Measurements from ENCODE around the gene SPDYE1. TPM values are rescaled to one million over a fixed set of nuclear protein-coding genes. Genes with fewer than 3 reads are reported as not detected.
"Not testable (repeated sequence)": the region's sequence is repeated elsewhere in the genome, so short reads cannot be mapped to it uniquely, and the experiment has no call there.

SPDYE1 gene
- total and polyA plus RNA-seq, 9 donors = 0.02 to 0.17 (median 0.11) TPM; not detected in 5

DNA sequence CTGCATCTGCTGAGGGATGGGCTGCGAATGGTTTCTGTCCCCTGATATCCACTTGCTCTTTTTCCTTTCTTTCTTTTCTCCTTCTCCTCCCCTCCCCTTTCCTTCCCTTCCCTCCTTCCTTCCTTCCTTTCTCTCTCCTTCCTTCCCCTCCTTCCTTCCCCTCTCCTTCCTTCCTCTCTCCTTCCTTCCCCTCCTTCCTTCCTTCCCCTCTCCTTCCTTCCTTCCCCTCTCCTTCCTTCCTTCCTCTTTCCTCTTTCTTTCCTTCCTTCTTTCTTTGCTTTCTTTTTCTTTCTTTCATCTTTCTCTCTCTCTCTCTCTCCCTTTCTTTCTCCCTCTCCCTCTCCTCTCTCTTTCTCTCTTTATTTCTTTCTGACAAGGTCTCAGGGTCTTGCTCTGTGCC, 20.2 kb upstream of the SPDYE1 start:
- intact Hi-C loops (cut with DNase I) = no loop called here

DNA sequence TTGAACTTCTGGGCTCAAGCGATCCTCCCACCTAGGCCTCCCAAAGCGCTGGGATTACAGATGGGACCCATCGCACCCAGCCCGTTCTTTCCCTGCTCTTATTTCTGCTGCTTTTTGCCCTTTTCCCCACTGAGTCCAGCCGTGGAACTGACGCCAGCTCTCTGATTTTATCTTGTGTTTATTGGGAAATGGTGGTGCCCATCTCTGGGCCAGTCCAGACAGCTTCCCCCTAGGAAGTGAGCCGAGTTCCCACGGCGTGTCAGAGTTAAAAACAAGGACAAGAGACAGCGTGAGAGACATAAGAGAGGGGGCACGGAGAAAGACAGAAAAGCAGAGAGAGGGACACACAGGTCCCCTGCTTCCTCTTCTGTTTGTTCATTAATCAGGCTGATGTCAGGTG, 19.6 kb upstream of the SPDYE1 start:
- 85 to 92% (median 85%) methylated on average over 11 of the region's 11 CpGs for WGBS, 3 donors
- H3K36me3 ChIP-seq; H3K9me3 ChIP-seq; H3K4me1 ChIP-seq (ENCODE audit: insufficient read depth); intact Hi-C loops (cut with DNase I); H3K27ac ChIP-seq; H3K27me3 ChIP-seq; H3K4me3 ChIP-seq; DNase-seq: not testable (repeated sequence)

More for the DNA sequence above, 20.2 kb upstream of the SPDYE1 start:
- no peak for DNase-seq
- H3K9me3 ChIP-seq = no peaks in the 10 kb centered on the region
- H3K36me3 ChIP-seq = no peaks in the 10 kb centered on the region
- H3K27me3 ChIP-seq = no peaks in the 10 kb centered on the region
- no peak overlapping the region for H3K27ac ChIP-seq
- WGBS, 3 donors = 80 to 100% (median 96%) methylated on average over 1 of the region's 1 CpG
- no peaks in the 10 kb centered on the region for H3K4me1 ChIP-seq (ENCODE audit: insufficient read depth)
- H3K4me3 ChIP-seq = no peak overlapping the region
- TF ChIP-seq EP300 (IDR thresholded peaks at IDR 0.05) (no peak), POLR2A (IDR thresholded peaks at IDR 0.05) (no peak)
- TF ChIP-seq, protein P1, sequence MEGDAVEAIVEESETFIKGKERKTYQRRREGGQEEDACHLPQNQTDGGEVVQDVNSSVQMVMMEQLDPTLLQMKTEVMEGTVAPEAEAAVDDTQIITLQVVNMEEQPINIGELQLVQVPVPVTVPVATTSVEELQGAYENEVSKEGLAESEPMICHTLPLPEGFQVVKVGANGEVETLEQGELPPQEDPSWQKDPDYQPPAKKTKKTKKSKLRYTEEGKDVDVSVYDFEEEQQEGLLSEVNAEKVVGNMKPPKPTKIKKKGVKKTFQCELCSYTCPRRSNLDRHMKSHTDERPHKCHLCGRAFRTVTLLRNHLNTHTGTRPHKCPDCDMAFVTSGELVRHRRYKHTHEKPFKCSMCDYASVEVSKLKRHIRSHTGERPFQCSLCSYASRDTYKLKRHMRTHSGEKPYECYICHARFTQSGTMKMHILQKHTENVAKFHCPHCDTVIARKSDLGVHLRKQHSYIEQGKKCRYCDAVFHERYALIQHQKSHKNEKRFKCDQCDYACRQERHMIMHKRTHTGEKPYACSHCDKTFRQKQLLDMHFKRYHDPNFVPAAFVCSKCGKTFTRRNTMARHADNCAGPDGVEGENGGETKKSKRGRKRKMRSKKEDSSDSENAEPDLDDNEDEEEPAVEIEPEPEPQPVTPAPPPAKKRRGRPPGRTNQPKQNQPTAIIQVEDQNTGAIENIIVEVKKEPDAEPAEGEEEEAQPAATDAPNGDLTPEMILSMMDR (IDR thresholded peaks at IDR 0.05) = no peak

DNA sequence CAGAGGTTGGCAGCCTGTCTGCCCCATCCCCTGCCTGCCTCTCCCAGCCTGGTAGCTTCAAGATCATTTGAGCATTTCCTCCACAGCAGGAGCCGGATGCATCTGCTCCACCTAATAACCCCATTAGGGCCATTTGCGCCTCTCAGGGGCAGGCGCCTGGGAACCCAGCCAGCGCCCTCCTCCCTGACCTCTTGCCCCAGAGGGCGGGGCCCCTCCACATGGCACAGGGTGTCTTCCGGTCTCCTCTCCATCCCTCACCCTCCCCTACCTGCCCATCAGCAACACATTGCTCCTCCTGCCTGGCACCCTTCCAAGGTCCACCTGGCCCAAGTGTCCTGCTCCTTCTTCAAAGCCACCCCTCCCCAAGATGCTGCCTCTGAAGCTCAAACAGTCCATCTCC, 14.8 kb upstream of the SPDYE1 start:
- H3K36me3 ChIP-seq; intact Hi-C loops (cut with DNase I); H3K4me3 ChIP-seq; H3K27ac ChIP-seq; H3K27me3 ChIP-seq; H3K4me1 ChIP-seq (ENCODE audit: insufficient read depth); H3K9me3 ChIP-seq; DNase-seq: not testable (repeated sequence)
- 81% methylated on average over 5 of the region's 6 CpGs; no CpG with 5 or more reads in 2 of the 3 donors for WGBS, 3 donors

DNA sequence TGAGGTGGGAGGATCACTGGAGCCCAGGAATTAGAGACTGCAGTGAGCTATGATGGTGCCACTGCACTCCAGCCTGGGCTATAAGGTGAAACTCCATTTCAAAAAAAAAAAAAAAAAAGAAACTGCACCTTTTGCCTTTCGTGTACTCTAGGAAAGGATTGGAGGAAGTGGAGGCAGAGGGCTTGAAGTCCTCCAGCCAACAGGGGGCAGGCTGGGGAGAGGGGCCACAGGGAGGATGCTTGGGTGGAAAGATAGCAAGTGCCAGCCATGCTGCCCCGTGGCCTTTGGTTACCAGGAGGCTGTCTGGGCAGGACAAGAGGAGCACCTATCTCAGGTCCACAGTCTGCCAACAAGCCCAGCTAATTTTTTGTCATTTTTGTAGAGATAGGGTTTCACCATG, 14.0 kb upstream of the SPDYE1 start:
- H3K27me3 ChIP-seq; intact Hi-C loops (cut with DNase I); H3K4me1 ChIP-seq (ENCODE audit: insufficient read depth); H3K27ac ChIP-seq; H3K4me3 ChIP-seq; DNase-seq; H3K36me3 ChIP-seq; H3K9me3 ChIP-seq: not testable (repeated sequence)
- 80 to 87% (median 84%) methylated on average over 1 to 2 of the region's 2 CpGs for WGBS, 3 donors

DNA sequence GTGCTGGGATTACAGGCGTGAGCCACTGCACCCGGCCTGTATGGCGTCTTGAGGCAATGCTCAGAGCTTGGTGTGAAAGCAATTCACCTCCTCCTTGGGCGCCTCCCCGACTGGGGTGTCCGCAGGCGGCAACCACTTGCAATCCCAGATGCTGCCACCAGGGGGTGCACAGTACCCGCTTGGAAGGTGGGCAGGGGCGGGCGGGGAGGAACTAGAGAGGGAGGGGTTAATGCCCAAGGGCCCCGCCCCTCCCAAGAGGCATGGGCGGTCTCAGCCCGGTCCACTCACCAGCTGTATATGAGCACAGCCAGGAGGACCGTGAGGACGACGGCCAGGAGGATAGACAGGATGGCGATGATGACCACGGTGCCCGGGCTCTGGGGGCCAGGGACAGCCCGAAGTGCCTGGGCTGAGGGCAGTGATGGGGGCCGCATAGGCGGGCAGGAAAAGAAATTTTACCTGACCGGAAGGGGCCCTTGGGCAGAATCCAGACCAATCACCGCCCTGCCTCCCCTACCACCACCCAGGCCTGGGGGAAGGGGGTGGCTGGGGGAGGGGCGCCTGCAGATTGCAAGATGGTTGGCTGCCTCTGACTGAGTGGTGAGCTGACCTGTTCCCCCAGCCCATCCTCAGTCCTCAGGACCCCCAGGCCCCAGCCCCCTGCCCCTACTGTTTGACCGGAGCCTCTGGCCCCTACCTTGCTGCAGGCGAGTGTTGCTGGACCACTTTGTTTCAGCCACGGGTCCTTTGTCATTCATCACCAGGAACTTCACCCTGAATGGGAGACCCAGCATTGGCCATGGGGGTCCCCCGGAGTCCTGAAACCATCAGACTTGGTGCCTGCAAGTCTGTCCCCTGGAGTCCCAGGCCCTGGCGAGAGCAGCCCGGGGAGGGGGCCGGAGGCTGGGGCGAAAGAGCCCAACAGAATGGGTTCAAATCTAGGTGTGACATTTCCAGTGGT, 11.5 kb upstream of the SPDYE1 start:
- intact Hi-C loops (cut with DNase I); H3K4me3 ChIP-seq; H3K4me1 ChIP-seq (ENCODE audit: insufficient read depth); H3K27me3 ChIP-seq; H3K36me3 ChIP-seq; H3K9me3 ChIP-seq; H3K27ac ChIP-seq: not testable (repeated sequence)
- WGBS, 3 donors = 16 to 25% (median 23%) methylated on average over 27 to 30 of the region's 33 CpGs
- DNase-seq = peak; percentile 41 to 88 (median 76)
- TF ChIP-seq, protein P1 (IDR thresholded peaks at IDR 0.05) = peak in 1 of 3 donors; percentile 20

DNA sequence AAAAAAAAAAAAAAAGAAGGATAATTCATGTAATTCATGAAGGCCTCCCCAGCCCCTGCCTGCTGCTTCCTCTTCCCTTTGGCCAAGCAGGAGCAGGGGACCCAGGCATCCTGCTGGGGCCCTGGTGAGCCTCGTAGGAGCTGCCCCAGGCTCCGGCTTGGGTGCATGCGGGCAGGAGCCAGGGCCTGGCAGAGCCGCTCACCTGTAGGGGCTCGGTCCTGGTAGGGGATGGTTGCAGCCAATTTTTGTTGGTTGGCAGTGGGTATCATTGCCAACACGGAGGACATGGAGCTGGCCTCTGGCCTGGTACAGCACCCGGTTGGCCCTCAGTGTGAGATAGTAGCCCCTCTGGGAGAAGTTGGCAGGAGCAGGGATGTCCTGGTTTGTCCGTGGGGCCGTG, 10.2 kb upstream of the SPDYE1 start:
- 78 to 96% (median 94%) methylated on average over 5 to 9 of the region's 9 CpGs for WGBS, 3 donors
- H3K27ac ChIP-seq; H3K36me3 ChIP-seq; H3K9me3 ChIP-seq; H3K27me3 ChIP-seq; intact Hi-C loops (cut with DNase I); H3K4me1 ChIP-seq (ENCODE audit: insufficient read depth); DNase-seq; H3K4me3 ChIP-seq: not testable (repeated sequence)

DNA sequence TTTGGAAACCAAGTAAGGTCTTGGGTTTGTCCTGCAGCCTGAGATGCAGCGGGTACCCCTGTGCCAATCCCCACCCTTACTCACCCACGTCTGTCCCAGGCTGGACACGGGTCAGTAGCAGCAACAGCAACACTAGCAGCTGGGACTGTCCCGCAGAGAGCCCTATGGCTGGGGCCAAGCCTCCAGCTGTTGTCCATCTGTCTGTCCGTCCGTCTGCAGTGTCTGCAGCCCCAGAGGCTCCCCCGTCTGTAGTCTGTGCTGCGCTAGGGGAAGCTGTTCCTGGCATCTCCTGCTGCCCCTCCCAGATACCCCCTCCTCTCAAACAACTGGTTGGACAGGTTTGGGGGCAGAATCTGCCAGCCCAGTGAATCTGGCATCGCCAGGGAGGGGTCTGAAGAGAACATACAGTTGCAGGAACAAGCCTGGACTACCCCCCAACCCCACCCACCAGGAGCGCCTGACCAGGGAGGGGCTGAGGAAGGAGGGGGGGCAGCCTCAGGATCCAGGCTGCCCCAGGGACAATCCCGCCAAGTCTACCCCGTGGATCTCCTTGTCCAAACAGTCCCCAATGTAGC, 7.6 kb upstream of the SPDYE1 start:
- H3K4me3 ChIP-seq; H3K9me3 ChIP-seq; H3K36me3 ChIP-seq; intact Hi-C loops (cut with DNase I); DNase-seq; H3K27me3 ChIP-seq; H3K27ac ChIP-seq; H3K4me1 ChIP-seq (ENCODE audit: insufficient read depth): not testable (repeated sequence)
- WGBS, 3 donors = 60 to 71% (median 69%) methylated on average over 10 to 12 of the region's 12 CpGs

DNA sequence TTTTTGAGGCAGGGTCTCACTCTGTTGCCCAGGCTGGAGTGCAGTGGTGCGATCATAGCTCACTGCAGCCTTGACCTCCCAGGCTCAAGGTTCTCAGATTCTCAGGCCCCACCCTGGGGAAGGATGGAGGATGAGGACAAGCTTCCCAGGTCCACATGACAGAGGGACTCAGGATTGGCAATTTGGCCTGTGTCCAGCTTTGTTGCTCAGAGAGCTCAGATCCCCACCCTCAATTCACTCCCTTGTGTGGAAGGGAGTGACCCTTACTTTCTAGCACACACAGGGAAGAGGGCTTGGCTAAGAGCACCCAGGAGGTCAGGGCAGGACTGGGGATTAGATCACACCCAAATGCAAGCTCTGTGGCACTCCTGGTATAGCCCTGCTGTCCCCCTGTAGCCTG, 6.9 kb upstream of the SPDYE1 start:
- H3K4me3 ChIP-seq; H3K27ac ChIP-seq; H3K27me3 ChIP-seq; H3K9me3 ChIP-seq; intact Hi-C loops (cut with DNase I); DNase-seq; H3K4me1 ChIP-seq (ENCODE audit: insufficient read depth); H3K36me3 ChIP-seq: not testable (repeated sequence)
- WGBS, 3 donors = 67 to 95% (median 75%) methylated on average over 1 of the region's 1 CpG

DNA sequence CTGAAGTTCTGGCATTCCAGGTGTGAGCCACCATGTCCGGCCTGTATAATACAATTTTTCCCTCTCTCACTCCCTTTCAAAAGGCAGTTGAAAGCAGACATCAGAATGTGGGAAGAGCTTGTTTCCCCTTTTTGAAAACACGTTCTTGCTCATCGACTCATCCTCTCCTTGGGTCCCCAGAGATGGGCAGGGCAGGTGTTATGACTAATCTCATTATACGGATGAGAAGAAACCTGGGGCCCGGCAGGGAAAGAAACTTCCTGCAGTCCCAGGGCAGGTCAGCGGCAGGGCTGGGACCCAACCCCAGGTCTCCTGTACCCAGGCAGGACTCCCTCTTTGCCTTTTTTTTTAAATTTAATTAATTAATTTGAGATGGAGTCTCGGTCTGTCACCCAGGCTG, 4.8 kb upstream of the SPDYE1 start:
- H3K4me1 ChIP-seq (ENCODE audit: insufficient read depth); H3K4me3 ChIP-seq; H3K9me3 ChIP-seq; H3K27me3 ChIP-seq; DNase-seq; H3K36me3 ChIP-seq; H3K27ac ChIP-seq; intact Hi-C loops (cut with DNase I): not testable (repeated sequence)
- WGBS, 3 donors = 81 to 88% (median 82%) methylated on average over 7 of the region's 7 CpGs

Data from ovary (tissue), 9 donors.